Muscle of back (tissue), 13 donors: ENCODE data around the gene C15orf40. TPM values are rescaled to one million over a fixed set of nuclear protein-coding genes. Genes with fewer than 3 reads are reported as not detected.
"Not testable (repeated sequence)": the region's sequence is repeated elsewhere in the genome, so short reads cannot be mapped to it uniquely, and the experiment has no call there.

Experiments
- DNase-seq, 3 donors: peaks; one replicate each; pipeline versions ENCODE4 v3.0.0 to v3.0.0-alpha.2; 2013
- long read RNA-seq, 9 donors: transcript quantifications; one replicate each; lab custom pipeline, GENCODE V29; 2026
- polyA plus RNA-seq, 10 donors: library from polyadenylated mRNA; unstranded; fragments of 120-200 nt; gene quantifications; one replicate each; pipeline ENCODE4 v1.2.1, GENCODE V29; 2013; ENCODE audit not compliant: insufficient read length in 10 of 10

The C15orf40 gene
- 10 to 100 TPM; 12.1 to 19.0 (median 16.0) TPM for polyA plus RNA-seq
- long read RNA-seq, donor 1, full-length matches to known transcripts: 4 of 4 reads
- long read RNA-seq, donor 1, partial matches to known transcripts: 0 of 4 reads
- long read RNA-seq, donor 1, other reads (novel, unspliced or antisense): 0 of 4 reads
- long read RNA-seq, donor 2, full-length matches to known transcripts: 6 of 6 reads
- long read RNA-seq, donor 2, partial matches to known transcripts: 0 of 6 reads
- long read RNA-seq, donor 2, other reads (novel, unspliced or antisense): 0 of 6 reads
- long read RNA-seq, donor 3: 0 reads
- long read RNA-seq, donor 4, full-length matches to known transcripts: 3 of 3 reads
- long read RNA-seq, donor 4, partial matches to known transcripts: 0 of 3 reads
- long read RNA-seq, donor 4, other reads (novel, unspliced or antisense): 0 of 3 reads
- long read RNA-seq, donor 5, full-length matches to known transcripts: 5 of 5 reads
- long read RNA-seq, donor 5, partial matches to known transcripts: 0 of 5 reads
- long read RNA-seq, donor 5, other reads (novel, unspliced or antisense): 0 of 5 reads
- long read RNA-seq, donor 6, full-length matches to known transcripts: 7 of 7 reads
- long read RNA-seq, donor 6, partial matches to known transcripts: 0 of 7 reads
- long read RNA-seq, donor 6, other reads (novel, unspliced or antisense): 0 of 7 reads
- long read RNA-seq, donor 7, full-length matches to known transcripts: 4 of 4 reads
- long read RNA-seq, donor 7, partial matches to known transcripts: 0 of 4 reads
- long read RNA-seq, donor 7, other reads (novel, unspliced or antisense): 0 of 4 reads
- long read RNA-seq, donor 8, full-length matches to known transcripts: 3 of 3 reads
- long read RNA-seq, donor 8, partial matches to known transcripts: 0 of 3 reads
- long read RNA-seq, donor 8, other reads (novel, unspliced or antisense): 0 of 3 reads
- long read RNA-seq, donor 9: 0 reads

GRCh38 chr15:83011271-83012075, at the start of gene C15orf40:
Gene C15orf40 (minus strand): TSS chr15:83011639. CDS start chr15:83011607, 32 bp downstream.
- peak; percentile 92 to 96 (median 94) for DNase-seq

DNA sequence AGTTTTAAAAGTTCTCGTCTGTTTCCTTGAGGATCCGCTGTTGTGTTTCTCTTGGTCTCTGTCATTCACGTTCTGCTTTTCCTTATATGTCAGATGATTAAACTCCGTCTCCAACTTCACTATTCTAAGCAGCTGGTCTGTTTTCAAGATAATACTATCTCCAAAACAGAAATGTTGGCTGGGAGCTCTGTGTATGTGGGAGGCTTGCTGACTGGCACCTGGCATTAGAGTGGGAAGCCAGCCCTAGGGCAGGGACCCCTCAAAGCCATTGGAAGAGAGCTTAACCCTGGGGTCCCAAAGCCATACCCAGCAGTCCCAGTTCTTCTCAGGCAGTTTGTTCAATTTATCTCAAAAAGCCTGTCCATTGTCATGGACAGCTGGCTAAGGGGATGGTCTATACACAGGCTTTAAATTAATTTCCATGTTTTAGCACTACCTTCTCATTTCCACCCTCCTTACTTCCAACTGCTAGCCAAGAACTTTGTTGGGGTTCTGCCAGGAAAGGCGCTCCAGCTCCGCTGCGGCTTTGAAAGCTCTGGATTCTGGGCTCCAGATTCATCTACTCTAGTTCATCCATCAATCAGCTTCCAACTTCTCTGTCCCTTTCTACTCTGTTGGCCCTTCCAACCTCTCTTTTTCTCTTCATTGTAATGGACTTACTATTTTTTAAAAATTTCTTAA, 46.4 kb upstream of the C15orf40 start:
- no peak for DNase-seq

DNA sequence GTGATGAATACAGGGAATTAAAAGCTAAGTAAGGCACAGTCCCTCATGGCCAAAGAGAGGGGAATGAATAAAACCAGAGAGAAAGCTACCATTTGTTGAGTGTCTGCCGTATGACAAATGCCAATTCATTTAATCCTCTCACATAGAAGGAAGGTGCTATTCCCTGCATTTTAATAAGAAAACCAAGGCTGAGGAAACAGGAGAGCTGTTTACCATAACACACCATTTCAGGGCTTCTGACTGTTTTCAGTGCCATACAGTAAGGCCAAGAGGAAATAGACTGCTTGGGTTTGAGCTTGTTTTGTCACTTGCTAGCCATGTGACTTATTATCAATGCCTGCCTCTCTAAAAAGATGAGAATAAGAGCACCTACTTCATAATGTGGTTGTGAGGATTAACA, 45.6 kb upstream of the C15orf40 start:
- DNase-seq: no peak

GRCh38 chr15:83053151-83053550, 41.7 kb upstream of the C15orf40 start:
- DNase-seq: no peak

DNA sequence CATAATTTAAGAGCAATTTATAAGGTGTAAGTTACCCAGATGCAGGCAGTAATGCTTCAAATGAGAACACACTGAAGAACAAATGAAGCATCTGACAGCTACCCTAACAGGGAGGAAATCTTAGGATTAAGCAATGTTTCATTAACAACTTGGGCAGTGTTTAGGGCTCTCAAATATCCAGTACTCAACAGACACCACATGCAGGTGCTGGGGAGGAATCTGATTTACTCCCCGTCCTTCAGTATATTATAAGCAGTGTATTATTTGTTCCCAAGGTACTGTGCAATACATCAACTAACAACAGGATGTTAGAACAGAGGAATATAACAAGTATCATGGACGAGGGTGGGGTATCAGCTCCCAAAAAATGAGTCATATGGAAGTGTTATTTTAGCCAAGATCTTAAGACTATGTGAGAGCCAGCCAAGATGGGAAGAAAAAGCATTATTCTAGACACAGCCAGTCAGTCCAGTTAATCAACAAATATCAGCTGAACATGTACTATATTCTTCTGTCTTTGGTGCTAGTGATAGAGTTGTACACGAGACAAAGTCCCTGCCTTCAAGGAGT, 35.2 kb upstream of the C15orf40 start:
- DNase-seq: peak in 2 of 3 donors; percentile 29 to 32

- DNase-seq: no peak
These were observed 32.7 kb upstream of the C15orf40 start for GRCh38 chr15:83044156-83044555.

DNA sequence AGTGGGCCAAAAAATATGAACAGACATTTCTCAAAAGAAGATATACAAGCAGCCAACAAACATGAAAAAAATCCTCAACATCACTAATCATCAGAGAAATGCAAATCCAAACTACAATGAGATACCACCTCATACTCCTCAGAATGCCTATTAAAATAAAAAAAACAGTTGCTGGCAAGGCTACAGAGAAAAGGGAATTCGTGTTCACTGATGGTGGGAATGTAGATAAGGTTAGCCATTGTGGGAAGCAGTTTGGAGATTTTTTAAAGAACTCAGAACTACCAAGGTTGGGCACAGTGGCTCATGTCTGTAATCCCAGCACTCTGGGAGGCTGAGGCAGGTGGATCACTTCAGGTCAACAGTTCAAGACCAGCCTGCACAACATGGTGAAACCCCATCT, 27.8 kb upstream of the C15orf40 start:
- no peak for DNase-seq

- DNase-seq: no peak
These were observed 24.8 kb upstream of the C15orf40 start for GRCh38 chr15:83036253-83036652.

- not testable (repeated sequence) for DNase-seq
These were observed 19.8 kb upstream of the C15orf40 start for GRCh38 chr15:83031234-83031633.

GRCh38 chr15:83030021-83030420, 18.6 kb upstream of the C15orf40 start:
- DNase-seq: no peak

DNA sequence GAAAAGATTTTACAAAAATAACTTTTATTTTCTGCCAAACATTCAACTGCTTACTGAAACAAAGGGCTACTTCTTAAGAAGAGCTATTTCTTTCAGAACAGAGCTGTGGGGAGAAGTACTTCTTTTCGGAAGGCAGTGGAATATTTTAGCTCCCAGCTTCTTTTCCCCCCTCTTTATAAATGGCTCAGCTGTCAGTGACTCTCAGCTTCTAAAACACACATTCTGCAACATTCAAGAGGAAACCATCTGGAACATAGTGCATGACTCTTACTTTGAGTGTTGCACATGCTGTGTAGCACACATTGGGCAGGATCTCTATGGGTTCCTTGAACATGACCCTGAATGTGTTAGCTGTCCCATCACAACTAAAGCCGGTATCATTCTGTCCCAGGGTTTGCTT, 7.0 kb upstream of the C15orf40 start:
- DNase-seq: no peak

DNA sequence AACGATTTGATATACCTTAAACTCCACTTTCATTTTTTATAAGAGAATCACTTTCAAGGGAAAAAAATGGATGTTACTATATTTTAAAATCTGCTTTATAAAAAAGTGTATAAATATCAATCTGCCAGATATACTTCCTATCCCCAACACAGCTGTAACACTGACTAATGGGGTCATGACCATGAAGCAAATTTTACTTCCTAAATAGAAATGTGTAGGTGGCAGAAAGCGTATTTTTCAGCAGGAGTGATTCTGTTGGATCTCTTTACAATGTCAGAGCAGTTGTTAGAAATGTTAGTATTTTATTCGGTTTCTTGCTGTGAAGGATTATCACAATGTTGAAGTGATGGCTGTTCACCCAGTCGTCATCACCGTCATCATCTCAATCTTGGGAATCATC, 5.5 kb upstream of the C15orf40 start:
- DNase-seq: no peak

GRCh38 chr15:83015361-83015760, 3.9 kb upstream of the C15orf40 start:
- no peak for DNase-seq

DNA sequence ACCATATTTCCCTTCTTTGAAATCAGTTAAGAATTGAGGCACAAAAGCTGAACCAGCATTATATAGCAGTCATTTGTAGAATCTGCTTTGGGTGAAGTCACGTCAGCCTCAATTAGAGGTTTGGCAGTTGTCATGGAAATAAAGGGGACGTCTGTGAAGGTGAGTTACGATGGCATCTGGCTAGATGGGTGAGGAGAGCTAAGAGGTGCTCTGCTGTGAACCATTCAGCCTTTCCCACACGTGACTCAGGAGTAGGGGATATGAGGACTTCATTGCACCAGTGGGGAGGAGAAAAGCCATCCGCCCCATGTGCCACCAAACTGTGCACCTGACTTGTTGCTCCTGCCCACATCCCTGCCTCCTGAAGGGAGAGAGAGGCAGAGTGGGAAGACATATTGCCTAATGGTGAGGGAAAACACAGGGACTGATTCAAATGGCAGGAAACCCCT, 2.8 kb upstream of the C15orf40 start:
- DNase-seq: no peak

DNA sequence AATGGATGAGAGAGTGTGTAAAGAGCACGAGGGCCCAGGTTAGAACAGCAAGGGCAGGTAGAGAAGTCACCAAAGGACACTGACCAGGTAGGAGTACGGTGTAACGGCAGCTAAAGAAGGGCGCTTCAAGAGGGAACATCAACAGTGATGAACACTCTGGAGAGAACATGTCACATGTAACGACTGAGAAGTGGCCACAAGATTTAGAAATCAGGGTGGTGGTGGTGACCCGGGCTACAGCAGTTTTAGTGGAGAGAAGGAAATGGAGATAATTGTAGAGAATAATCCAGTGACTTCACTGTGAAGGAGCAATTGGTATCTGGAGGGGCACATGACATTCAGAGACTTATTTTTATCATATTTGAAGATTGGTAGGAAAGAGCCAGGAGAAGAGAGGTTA, 1.2 kb upstream of the C15orf40 start:
- DNase-seq: no peak

- peak in 1 of 3 donors; percentile 15 for DNase-seq
These were observed 612 bp upstream of the C15orf40 start for GRCh38 chr15:83012076-83012426.

- DNase-seq: peak; percentile 48 to 81 (median 62)
These were observed 649 bp downstream of the C15orf40 start for GRCh38 chr15:83010709-83011270.

DNA sequence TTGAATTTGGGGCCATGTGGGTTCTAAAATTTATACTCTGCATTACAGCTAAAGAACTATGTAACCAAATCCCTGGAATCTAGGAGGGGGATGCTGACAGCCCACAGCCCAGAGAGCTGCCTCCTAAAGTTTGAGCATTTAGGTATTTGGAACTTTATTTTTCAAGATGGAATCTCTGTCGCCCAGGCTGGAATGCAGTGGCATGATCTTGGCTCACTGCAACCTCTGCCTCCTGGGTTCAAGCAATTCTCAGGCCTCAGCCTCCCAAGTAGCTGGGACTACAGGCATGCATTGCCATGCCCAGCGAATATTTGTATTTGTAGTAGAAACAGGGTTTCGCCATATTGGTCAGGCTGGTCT, 10.8 kb downstream of the C15orf40 start:
- not testable (repeated sequence) for DNase-seq

DNA sequence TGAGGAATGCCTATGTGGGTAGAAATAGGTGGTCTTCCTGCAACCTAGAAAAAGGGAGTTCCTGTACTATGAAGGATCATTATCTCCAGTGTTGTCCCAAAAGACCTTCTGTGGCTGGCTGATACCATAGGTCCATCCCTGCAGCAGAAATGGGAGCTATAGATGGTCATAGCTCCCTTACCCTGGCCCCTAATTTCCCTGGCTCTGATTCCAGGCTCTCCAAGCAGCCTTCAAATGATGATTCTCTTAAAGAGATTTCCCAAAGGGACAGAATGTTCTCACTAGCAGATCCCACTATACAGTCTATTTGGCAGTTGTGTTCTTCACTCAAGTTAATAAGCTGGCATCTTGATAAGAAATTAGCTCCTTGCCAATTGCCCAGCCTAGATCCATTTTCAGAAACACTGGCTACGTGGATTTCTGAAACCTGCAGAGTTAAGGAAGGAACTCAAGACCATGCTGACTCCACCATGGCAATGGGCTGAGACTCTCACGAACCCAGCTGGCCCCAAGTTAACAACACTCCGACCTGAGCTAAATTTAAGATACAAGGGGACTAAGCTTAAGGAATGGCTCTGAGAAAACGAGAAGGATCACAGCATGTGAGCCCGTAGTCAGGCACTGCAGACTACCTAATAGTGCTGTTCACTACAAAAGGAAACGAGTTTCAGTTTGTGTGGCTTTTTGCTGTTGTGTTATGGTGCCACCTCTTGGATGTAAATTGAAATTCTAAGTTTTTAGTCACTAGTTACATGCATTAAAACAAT, 11.4 kb downstream of the C15orf40 start:
- DNase-seq: peak; percentile 34 to 68 (median 38)

DNA sequence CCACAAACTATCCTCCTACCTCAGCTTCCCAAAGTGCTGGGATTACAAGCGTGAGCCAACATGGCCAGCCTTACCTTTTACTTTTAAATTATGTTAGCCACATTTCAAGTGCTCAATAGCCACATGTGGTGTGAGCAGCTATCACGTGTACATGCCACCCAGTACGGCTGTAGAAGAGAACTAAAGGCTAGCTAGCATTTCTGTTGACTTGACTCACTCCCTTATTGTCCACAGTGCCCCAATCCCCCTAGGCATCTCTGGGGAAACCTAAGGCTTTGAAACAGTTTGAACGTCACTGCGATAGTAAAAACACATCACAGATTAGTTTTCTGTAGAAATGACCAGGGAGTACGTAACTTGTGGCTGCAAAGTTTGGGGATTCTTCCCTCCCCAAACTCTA, 12.0 kb downstream of the C15orf40 start:
- DNase-seq: no peak
